ENCODE measurements around the gene ATAD3B. TPM values are rescaled to one million over a fixed set of nuclear protein-coding genes. Genes with fewer than 3 reads are reported as not detected.

Gene ATAD3B
- total RNA-seq, 2 donors from 2014 or later: 2.7 to 5.7 TPM

- no peaks in the 10 kb centered on the region for H3K36me3 ChIP-seq
- H3K4me1 ChIP-seq: peaks cover 0 to 82% of the 10 kb centered on the region in 2 donors
- H3K27me3 ChIP-seq: no peaks in the 10 kb centered on the region
- H3K27ac ChIP-seq: peak overlapping the region; percentile 81 to 87
- H3K9me3 ChIP-seq: no peaks in the 10 kb centered on the region
- no peak for DNase-seq (ENCODE audit: low spot score)
- H3K4me3 ChIP-seq: peak overlapping the region in 1 of 2 donors; percentile 15
- no peak for TF ChIP-seq CTCF (IDR thresholded peaks at IDR 0.05)
Measured at GRCh38 chr1:1432274-1432950, 39.2 kb upstream of the ATAD3B start.

GRCh38 chr1:1432951-1433803 lies 38.4 kb upstream of the ATAD3B start:
- Histone ChIP-seq H3K4me3 (peak overlapping the region in 1 of 2 donors; percentile 15), H3K27ac (peak overlapping the region; percentile 81 to 87), H3K9me3 (no peaks in the 10 kb centered on the region), H3K4me1 (peaks cover 0 to 82% of the 10 kb centered on the region in 2 donors), H3K36me3 (no peaks in the 10 kb centered on the region), H3K27me3 (no peaks in the 10 kb centered on the region)
- peak; percentile 69 for DNase-seq (ENCODE audit: low spot score)
- TF ChIP-seq CTCF (IDR thresholded peaks at IDR 0.05): no peak

- H3K27me3 ChIP-seq: no peaks in the 10 kb centered on the region
- DNase-seq (ENCODE audit: low spot score): peak; percentile 71
- H3K9me3 ChIP-seq: no peaks in the 10 kb centered on the region
- no peaks in the 10 kb centered on the region for H3K36me3 ChIP-seq
- TF ChIP-seq CTCF (IDR thresholded peaks at IDR 0.05): no peak
- H3K4me3 ChIP-seq: peak overlapping the region in 1 of 2 donors; percentile 56
- H3K4me1 ChIP-seq: peaks cover 0 to 82% of the 10 kb centered on the region in 2 donors
- peak overlapping the region; percentile 81 to 87 for H3K27ac ChIP-seq
Measured at GRCh38 chr1:1433804-1434130, 37.8 kb upstream of the ATAD3B start.

GRCh38 chr1:1434131-1434823 lies 37.3 kb upstream of the ATAD3B start:
- Histone ChIP-seq H3K27me3 (no peaks in the 10 kb centered on the region), H3K9me3 (no peaks in the 10 kb centered on the region), H3K36me3 (no peaks in the 10 kb centered on the region), H3K4me1 (peaks cover 0 to 78% of the 10 kb centered on the region in 2 donors), H3K27ac (peak overlapping the region; percentile 81 to 87), H3K4me3 (peak overlapping the region in 1 of 2 donors; percentile 56)
- DNase-seq (ENCODE audit: low spot score): peak; percentile 62
- TF ChIP-seq CTCF (IDR thresholded peaks at IDR 0.05): no peak

- Histone ChIP-seq H3K36me3 (no peaks in the 10 kb centered on the region), H3K9me3 (no peaks in the 10 kb centered on the region), H3K27me3 (no peaks in the 10 kb centered on the region), H3K4me3 (peak overlapping the region; percentile 32 to 56), H3K27ac (peak overlapping the region; percentile 81 to 87), H3K4me1 (peaks cover 0 to 73% of the 10 kb centered on the region in 2 donors)
- no peak for DNase-seq (ENCODE audit: low spot score)
- no peak for TF ChIP-seq CTCF (IDR thresholded peaks at IDR 0.05)
Measured at GRCh38 chr1:1434824-1435105, 36.8 kb upstream of the ATAD3B start.

All from right atrium auricular region (tissue), 2 donors.